GM21390 (cell line): ENCODE data around the gene DMAC2L.
"Not testable (repeated sequence)": the region's sequence is repeated elsewhere in the genome, so short reads cannot be mapped to it uniquely, and the experiment has no call there.

ENCODE experiments used
- ATAC-seq: cut with Tn5 transposase; IDR thresholded peaks from one replicate; pipeline ENCODE4 v1.9.1; 2021; ENCODE audit not compliant: unreplicated experiment

DMAC2L gene

GRCh38 chr14:50311972-50312733 lies at the start of gene DMAC2L, which contains the start of gene L2HGDH:
Gene DMAC2L, plus strand, starts transcription at chr14:50312324. Its CDS starts 9,164 bp downstream, at chr14:50321488.
Gene L2HGDH, minus strand, starts transcription at chr14:50312229. Its CDS starts 79 bp downstream, at chr14:50312150.
- peak; percentile 88 for ATAC-seq

GRCh38 chr14:50262865-50263264 lies 49.3 kb upstream of the DMAC2L start:
- ATAC-seq = no peak

- ATAC-seq = no peak
Observed at GRCh38 chr14:50263321-50263720, 48.8 kb upstream of the DMAC2L start.

GRCh38 chr14:50265029-50265428 lies 47.1 kb upstream of the DMAC2L start:
- ATAC-seq = no peak

GRCh38 chr14:50270932-50271331 lies 41.2 kb upstream of the DMAC2L start:
- no peak for ATAC-seq

- ATAC-seq = no peak
Observed at GRCh38 chr14:50272498-50272897, 39.6 kb upstream of the DMAC2L start.

GRCh38 chr14:50285861-50286260 lies 26.3 kb upstream of the DMAC2L start:
- ATAC-seq = no peak

- no peak for ATAC-seq
Observed at GRCh38 chr14:50288146-50288545, 24.0 kb upstream of the DMAC2L start.

- ATAC-seq = no peak
Observed at GRCh38 chr14:50290306-50290705, 21.8 kb upstream of the DMAC2L start.

- ATAC-seq = no peak
Observed at GRCh38 chr14:50299585-50299984, 12.5 kb upstream of the DMAC2L start.

- ATAC-seq = no peak
Observed at GRCh38 chr14:50301914-50302313, 10.2 kb upstream of the DMAC2L start.

GRCh38 chr14:50303744-50304471 lies 8.2 kb upstream of the DMAC2L start:
- ATAC-seq = no peak

- ATAC-seq = no peak
Observed at GRCh38 chr14:50308363-50308915, 3.7 kb upstream of the DMAC2L start.

- ATAC-seq = no peak
Observed at GRCh38 chr14:50310445-50310844, 1.7 kb upstream of the DMAC2L start.

- no peak for ATAC-seq
Observed at GRCh38 chr14:50311337-50311971, 670 bp upstream of the DMAC2L start.

- ATAC-seq = peak; percentile 25
Observed at GRCh38 chr14:50312734-50313054, 570 bp downstream of the DMAC2L start.

- not testable (repeated sequence) for ATAC-seq
Observed at GRCh38 chr14:50314098-50314497, 2.0 kb downstream of the DMAC2L start.

GRCh38 chr14:50318031-50318626 lies 6.0 kb downstream of the DMAC2L start:
- no peak for ATAC-seq

GRCh38 chr14:50319293-50319692 lies 7.2 kb downstream of the DMAC2L start:
- ATAC-seq = no peak

- ATAC-seq = no peak
Observed at GRCh38 chr14:50319721-50320120, 7.6 kb downstream of the DMAC2L start.

- ATAC-seq = peak; percentile 38
Observed at GRCh38 chr14:50320283-50320682, 8.2 kb downstream of the DMAC2L start.
